DND-41 (cell line): ENCODE results near the gene IL18R1.

Source experiments
- ATAC-seq: fragments of 200-7000 bp; cut with Tn5 transposase; 3 replicates; pipeline ENCODE4 v1.9.1; 2021; ENCODE audit warnings: low read depth; ENCODE audit not compliant: insufficient read depth
- DNase-seq: peaks from one replicate; pipeline ENCODE4 v3.0.0-alpha.2; 2020
- H2AFZ ChIP-seq: 2 replicates; pipeline ENCODE4 v1.6.0; 2012; ENCODE audit warnings: low read depth, low read length
- H3K27ac ChIP-seq: 2 replicates; pipeline ENCODE4 v1.5.1; 2012; ENCODE audit warnings: low read length, inconsistent platforms
- H3K27me3 ChIP-seq: fragments of 200-600 bp; sonication (generic); 2 replicates; pipeline ENCODE4 v1.6.0; 2012; ENCODE audit warnings: low read length, mild to moderate bottlenecking, inconsistent platforms; ENCODE audit not compliant: insufficient read depth, poor library complexity
- H3K36me3 ChIP-seq: 2 replicates; pipeline ENCODE4 v1.5.1; 2012; ENCODE audit warnings: low read length, inconsistent platforms; ENCODE audit not compliant: insufficient read depth
- H3K4me1 ChIP-seq: 2 replicates; pipeline ENCODE4 v1.5.1; 2012; ENCODE audit warnings: mild to moderate bottlenecking, low read length; ENCODE audit not compliant: insufficient read depth
- H3K4me2 ChIP-seq: 2 replicates; pipeline ENCODE4 v1.6.0; 2012; ENCODE audit warnings: mild to moderate bottlenecking, moderate library complexity, low read length, inconsistent platforms; ENCODE audit not compliant: insufficient read depth
- H3K4me3 ChIP-seq, 2 experiments: fragments of 200-600 bp in 1 of 2; shearing (Covaris generic) in 1 of 2; 2 replicates each; pipeline ENCODE4 v1.5.1; 2012 to 2016; ENCODE audit warnings: inconsistent platforms in 2 of 2, low read length in 2 of 2, mild to moderate bottlenecking in 2 of 2, low read depth in 1 of 2, moderate library complexity in 1 of 2
- H3K79me2 ChIP-seq: 2 replicates; pipeline ENCODE4 v1.6.0; 2012; ENCODE audit warnings: low read length, inconsistent platforms; ENCODE audit not compliant: insufficient read depth
- H3K9ac ChIP-seq: 2 replicates; pipeline ENCODE4 v1.6.0; 2012; ENCODE audit warnings: low read depth, mild to moderate bottlenecking, inconsistent platforms, low read length, moderate library complexity
- H3K9me3 ChIP-seq: 2 replicates; pipeline ENCODE4 v1.5.1; 2012; ENCODE audit warnings: low read length, moderate library complexity, mild to moderate bottlenecking, inconsistent platforms; ENCODE audit not compliant: insufficient read depth, severe bottlenecking
- H4K20me1 ChIP-seq: 2 replicates; pipeline ENCODE4 v1.6.0; 2012; ENCODE audit warnings: low read length; ENCODE audit not compliant: insufficient read depth
- EZH2 ChIP-seq: IDR thresholded peaks from 3 replicates; pipeline ENCODE4 v1.6.1; 2012; ENCODE audit warnings: borderline replicate concordance, low read depth, mild to moderate bottlenecking, moderate library complexity, low read length, inconsistent platforms; ENCODE audit not compliant: severe bottlenecking
- TF ChIP-seq, protein P1 (sequence below): IDR thresholded peaks from 2 replicates; pipeline ENCODE4 v1.5.1; 2012; ENCODE audit warnings: borderline replicate concordance, low read length, moderate library complexity, mild to moderate bottlenecking; ENCODE audit not compliant: poor library complexity, severe bottlenecking; ENCODE audit errors: extremely low read depth

IL18R1 gene

DNA sequence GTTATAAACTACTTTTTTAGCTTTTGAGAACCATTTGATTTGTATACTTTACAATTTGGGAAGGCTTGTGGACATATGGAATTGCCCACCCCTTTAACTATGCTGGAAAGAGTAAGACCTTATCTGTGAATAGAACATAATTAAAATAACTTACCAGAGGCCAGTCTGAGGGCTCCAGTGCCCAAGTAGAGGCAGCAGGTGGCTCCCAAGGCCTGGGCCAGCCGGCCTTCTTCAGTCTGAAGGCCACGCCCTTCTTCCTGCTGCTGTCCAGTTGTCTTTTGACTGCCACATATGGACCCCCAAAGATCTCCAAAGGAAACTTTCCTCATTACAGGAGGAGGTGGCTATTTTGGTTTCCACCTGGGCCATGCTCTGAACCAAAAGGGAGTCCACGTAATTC, 55.4 kb downstream of the IL18R1 start:
- TF ChIP-seq EZH2, result no peak
- TF ChIP-seq, protein P1, sequence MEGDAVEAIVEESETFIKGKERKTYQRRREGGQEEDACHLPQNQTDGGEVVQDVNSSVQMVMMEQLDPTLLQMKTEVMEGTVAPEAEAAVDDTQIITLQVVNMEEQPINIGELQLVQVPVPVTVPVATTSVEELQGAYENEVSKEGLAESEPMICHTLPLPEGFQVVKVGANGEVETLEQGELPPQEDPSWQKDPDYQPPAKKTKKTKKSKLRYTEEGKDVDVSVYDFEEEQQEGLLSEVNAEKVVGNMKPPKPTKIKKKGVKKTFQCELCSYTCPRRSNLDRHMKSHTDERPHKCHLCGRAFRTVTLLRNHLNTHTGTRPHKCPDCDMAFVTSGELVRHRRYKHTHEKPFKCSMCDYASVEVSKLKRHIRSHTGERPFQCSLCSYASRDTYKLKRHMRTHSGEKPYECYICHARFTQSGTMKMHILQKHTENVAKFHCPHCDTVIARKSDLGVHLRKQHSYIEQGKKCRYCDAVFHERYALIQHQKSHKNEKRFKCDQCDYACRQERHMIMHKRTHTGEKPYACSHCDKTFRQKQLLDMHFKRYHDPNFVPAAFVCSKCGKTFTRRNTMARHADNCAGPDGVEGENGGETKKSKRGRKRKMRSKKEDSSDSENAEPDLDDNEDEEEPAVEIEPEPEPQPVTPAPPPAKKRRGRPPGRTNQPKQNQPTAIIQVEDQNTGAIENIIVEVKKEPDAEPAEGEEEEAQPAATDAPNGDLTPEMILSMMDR, result no peak
- no peak overlapping the region for H3K4me2 ChIP-seq
- no peak overlapping the region for H2AFZ ChIP-seq
- no peaks in the 10 kb centered on the region for H4K20me1 ChIP-seq
- H3K36me3 ChIP-seq, result no peaks in the 10 kb centered on the region
- H3K9me3 ChIP-seq, result peaks cover 17% of the 10 kb centered on the region
- DNase-seq (no peak), ATAC-seq (no peak)
- no peaks in the 10 kb centered on the region for H3K4me1 ChIP-seq
- no peak overlapping the region for H3K27ac ChIP-seq
- no peaks in the 10 kb centered on the region for H3K79me2 ChIP-seq
- no peak overlapping the region for H3K9ac ChIP-seq
- no peak overlapping the region for H3K4me3 ChIP-seq
- H3K27me3 ChIP-seq, result no peaks in the 10 kb centered on the region

DNA sequence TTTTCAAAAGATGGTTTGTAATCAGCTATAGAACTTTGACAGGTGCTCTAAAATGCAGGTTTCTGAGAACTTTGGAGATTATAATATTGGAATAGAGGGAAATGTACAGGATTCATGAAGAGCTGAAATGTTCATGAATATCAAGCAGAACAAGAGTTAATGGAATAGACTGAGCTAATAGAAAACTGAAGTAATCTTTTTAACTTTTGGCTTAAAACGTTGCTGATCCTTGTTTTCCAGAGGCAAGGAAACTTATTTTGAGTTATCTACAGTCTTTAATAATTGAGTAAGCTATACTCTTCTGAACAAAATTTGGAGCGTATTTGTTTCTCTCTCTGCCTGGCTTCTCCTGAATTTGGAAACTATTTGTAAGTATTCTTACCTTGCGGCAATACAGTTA, 56.6 kb downstream of the IL18R1 start:
- Histone ChIP-seq H3K4me2 (no peak overlapping the region), H3K27me3 (no peaks in the 10 kb centered on the region), H3K9me3 (peaks cover 17% of the 10 kb centered on the region), H3K27ac (no peak overlapping the region), H3K36me3 (no peaks in the 10 kb centered on the region), H2AFZ (no peak overlapping the region), H3K4me1 (no peaks in the 10 kb centered on the region), H4K20me1 (no peaks in the 10 kb centered on the region), H3K9ac (no peak overlapping the region), H3K79me2 (no peaks in the 10 kb centered on the region), H3K4me3 (no peak overlapping the region)
- DNase-seq (no peak), ATAC-seq (no peak)
- TF ChIP-seq, protein P1, result no peak
- no peak for TF ChIP-seq EZH2

DNA sequence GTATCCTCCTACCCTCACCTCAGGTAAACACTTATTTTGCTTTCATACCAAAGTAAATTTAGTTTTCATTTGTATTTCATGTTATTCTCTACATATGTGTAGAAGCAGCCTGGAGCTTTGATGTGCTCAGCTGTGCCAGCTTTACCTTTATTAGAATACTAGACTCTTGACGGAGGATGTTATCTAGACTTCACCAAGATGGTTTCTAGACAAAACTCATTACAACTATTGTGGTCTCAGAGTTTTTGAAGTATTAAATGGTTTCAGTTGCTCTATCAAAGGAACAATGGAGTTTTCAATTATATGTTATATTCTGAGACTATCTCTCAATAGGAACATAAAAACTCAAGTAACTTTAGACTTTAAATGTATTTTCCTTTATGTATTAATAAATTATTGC, 62.4 kb downstream of the IL18R1 start:
- TF ChIP-seq EZH2, result no peak
- TF ChIP-seq, protein P1, result no peak
- ATAC-seq, result peak; percentile 67
- H3K4me1 ChIP-seq, result peaks cover 4% of the 10 kb centered on the region; the same call in 1 of the 2 replicates
- H4K20me1 ChIP-seq, result no peaks in the 10 kb centered on the region
- no peaks in the 10 kb centered on the region for H3K27me3 ChIP-seq
- no peak overlapping the region for H3K9ac ChIP-seq
- H3K36me3 ChIP-seq, result no peaks in the 10 kb centered on the region
- DNase-seq, result no peak
- H3K79me2 ChIP-seq, result no peaks in the 10 kb centered on the region
- no peaks in the 10 kb centered on the region for H3K9me3 ChIP-seq
- no peak overlapping the region for H2AFZ ChIP-seq
- no peak overlapping the region for H3K27ac ChIP-seq
- H3K4me3 ChIP-seq, result no peak overlapping the region
- no peak overlapping the region for H3K4me2 ChIP-seq
